GM23248 (cell line): Measurements from ENCODE around the gene FOXN1.

Experiments
- EZH2 ChIP-seq: fragments of 200-600 bp; sonication (generic); IDR thresholded peaks from 2 replicates; pipeline ENCODE4 v1.6.1; 2018; ENCODE audit warnings: antibody characterized with exemption, mild to moderate bottlenecking; ENCODE audit not compliant: insufficient read depth, poor library complexity, severe bottlenecking
- EZH2phosphoT487 ChIP-seq: fragments of 200-600 bp; sonication (generic); IDR thresholded peaks from 2 replicates; pipeline ENCODE4 v1.6.1; 2018; ENCODE audit warnings: antibody characterized with exemption, moderate library complexity, mild to moderate bottlenecking, low read depth; ENCODE audit not compliant: insufficient read depth

DNA sequence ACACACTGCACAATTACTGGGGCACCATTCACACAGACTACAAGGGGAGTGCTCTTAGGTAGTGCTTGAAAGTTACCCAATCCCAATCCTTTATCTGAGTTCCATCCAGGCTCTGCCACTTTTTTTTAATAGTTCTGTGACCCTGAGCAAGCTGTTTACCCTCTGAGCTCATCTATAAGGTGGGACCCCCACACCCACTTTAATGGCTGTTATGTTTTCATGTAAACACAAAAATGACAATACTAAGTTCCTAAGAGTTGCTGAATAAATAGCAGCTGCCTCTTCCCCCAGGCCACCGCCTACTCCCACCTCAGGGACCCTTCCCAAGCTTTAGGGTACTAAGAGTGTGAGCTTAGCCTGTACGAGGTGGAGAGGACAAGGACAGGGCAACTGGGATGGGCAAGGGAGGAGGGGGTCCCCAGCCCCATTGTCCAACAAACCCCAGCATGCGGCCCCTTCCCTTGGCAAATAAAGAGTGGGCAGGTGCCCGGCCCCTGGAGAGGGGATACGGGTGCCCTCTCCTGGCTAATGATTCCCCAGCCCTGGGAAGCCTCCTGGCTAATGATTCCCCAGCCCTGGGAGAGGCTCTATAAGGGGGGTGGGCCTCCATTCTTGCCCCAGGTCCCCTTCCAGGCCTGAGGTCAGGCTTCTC is 18.1 kb upstream of the FOXN1 start:
- no peak for TF ChIP-seq EZH2phosphoT487
- TF ChIP-seq EZH2 = no peak
